ENCODE results near the gene PDCD1. TPM values are rescaled to one million over a fixed set of nuclear protein-coding genes. Genes with fewer than 3 reads are reported as not detected.

Gene PDCD1
- total RNA-seq, 2 experiments from 2014 or later = 9.5 to 11.4 TPM

DNA sequence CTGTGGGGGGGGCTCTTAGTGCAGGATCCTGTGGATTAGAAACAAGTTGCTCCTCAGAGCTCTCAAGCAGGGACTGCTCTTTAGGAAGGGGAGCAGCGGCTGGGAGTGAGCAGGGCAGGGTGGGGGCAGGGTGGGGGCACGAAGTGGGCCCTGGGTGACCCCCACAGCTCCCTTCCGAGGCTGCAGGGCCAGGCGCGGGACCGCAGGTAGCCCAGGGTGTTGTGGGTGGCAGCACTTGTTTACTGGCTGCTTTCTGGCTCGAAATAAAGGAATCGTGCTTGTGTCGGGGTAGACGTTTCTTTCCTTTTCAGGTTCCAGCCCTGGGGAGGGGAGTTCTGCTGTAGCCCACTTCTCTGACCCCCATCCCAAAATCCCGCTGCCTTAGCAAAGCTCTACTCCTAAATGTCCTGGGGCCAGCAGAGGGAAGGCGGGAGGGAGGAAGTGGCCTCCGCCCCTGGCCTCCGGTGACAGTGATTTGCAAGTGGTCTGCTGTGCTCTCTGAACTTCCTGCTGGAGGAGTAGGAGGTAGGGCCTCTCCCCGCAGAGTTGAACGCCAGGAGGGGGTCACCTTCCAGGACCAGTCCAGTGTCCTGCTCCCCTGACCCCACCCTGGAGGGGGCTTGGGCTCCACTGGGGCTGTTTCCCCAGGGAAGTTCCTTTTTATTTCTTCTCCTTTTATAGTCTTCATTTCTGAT, 41.4 kb downstream of the PDCD1 start:
- TF ChIP-seq, protein P1, sequence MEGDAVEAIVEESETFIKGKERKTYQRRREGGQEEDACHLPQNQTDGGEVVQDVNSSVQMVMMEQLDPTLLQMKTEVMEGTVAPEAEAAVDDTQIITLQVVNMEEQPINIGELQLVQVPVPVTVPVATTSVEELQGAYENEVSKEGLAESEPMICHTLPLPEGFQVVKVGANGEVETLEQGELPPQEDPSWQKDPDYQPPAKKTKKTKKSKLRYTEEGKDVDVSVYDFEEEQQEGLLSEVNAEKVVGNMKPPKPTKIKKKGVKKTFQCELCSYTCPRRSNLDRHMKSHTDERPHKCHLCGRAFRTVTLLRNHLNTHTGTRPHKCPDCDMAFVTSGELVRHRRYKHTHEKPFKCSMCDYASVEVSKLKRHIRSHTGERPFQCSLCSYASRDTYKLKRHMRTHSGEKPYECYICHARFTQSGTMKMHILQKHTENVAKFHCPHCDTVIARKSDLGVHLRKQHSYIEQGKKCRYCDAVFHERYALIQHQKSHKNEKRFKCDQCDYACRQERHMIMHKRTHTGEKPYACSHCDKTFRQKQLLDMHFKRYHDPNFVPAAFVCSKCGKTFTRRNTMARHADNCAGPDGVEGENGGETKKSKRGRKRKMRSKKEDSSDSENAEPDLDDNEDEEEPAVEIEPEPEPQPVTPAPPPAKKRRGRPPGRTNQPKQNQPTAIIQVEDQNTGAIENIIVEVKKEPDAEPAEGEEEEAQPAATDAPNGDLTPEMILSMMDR (IDR thresholded peaks at IDR 0.05) = no peak
- Mint-ChIP-seq H3K4me3 (no peak overlapping the region), H3K36me3 (ENCODE audit: low read depth) (no peaks in the 10 kb centered on the region), H3K27ac (peak overlapping the region; percentile 44), H3K9me3 (no peaks in the 10 kb centered on the region), H3K27me3 (no peaks in the 10 kb centered on the region), H3K4me1 (ENCODE audit: low read depth) (peaks cover 5% of the 10 kb centered on the region)
- Histone ChIP-seq H3K27me3 (ENCODE audit: control insufficient read depth in 1 of 2, insufficient read depth in 2 of 2, low read length in 2 of 2) (peaks cover 0 to 3% of the 10 kb centered on the region in 2 experiments), H3K9me3 (ENCODE audit: control insufficient read depth in 1 of 2, insufficient read depth in 1 of 2, low read length in 2 of 2) (no peaks in the 10 kb centered on the region), H3K4me1 (ENCODE audit: insufficient read depth, low read length) (peaks cover 40% of the 10 kb centered on the region), H3K4me3 (ENCODE audit: low read length) (no peak overlapping the region), H3K27ac (ENCODE audit: low read depth in 1 of 2, low read length in 2 of 2) (no peak overlapping the region), H3K36me3 (ENCODE audit: insufficient read depth, low read length) (no peaks in the 10 kb centered on the region)
- intact Hi-C loops (cut with DNase I, micrococcal nuclease) = loop anchor here in 1 of 2 experiments (10.0 kb wide), 1 partner anchor 48 kb away; the partner anchor contains the start of gene RTP5
- ATAC-seq (ENCODE audit: poor library complexity) (no peak), DNase-seq (peak in 3 of 14 experiments; percentile 10 to 42 (median 35))
- POLR2A ChIA-PET = no interaction called here
- CTCF ChIA-PET = no interaction called here

DNA sequence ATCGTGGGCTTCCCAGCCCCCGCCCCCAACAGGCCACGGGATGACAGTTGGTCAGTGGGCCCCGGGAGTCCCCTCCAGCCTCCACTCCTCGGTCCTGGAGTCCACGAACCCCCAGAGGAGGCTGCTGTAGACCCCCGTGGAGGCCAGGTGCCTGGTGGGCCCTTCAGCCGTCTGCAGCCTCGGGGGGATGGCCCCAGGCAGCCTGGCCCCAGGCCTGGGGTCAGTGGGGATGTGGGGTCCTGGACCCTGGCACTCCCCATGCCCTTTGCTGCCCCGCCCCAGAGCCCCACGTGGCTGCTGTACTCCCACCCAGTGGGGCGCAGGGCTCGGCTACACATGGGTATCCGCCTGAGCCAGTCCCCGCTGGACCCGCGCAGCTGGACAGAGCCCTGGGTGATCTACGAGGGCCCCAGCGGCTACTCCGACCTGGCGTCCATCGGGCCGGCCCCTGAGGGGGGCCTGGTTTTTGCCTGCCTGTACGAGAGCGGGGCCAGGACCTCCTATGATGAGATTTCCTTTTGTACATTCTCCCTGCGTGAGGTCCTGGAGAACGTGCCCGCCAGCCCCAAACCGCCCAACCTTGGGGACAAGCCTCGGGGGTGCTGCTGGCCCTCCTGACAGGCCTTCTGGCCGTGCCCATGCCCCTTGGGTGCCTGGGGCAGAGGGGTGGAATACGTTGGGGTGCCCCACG, 42.1 kb downstream of the PDCD1 start:
- POLR2A ChIA-PET = no interaction called here
- no peak for DNase-seq
- no peak for ATAC-seq (ENCODE audit: poor library complexity)
- Mint-ChIP-seq H3K9me3 (no peaks in the 10 kb centered on the region), H3K4me3 (no peak overlapping the region), H3K27me3 (no peaks in the 10 kb centered on the region), H3K27ac (no peak overlapping the region), H3K4me1 (ENCODE audit: low read depth) (peaks cover 5% of the 10 kb centered on the region), H3K36me3 (ENCODE audit: low read depth) (no peaks in the 10 kb centered on the region)
- Histone ChIP-seq H3K4me3 (ENCODE audit: low read length) (no peak overlapping the region), H3K9me3 (ENCODE audit: control insufficient read depth in 1 of 2, insufficient read depth in 1 of 2, low read length in 2 of 2) (no peaks in the 10 kb centered on the region), H3K27ac (ENCODE audit: low read depth in 1 of 2, low read length in 2 of 2) (no peak overlapping the region), H3K4me1 (ENCODE audit: insufficient read depth, low read length) (peaks cover 36% of the 10 kb centered on the region), H3K27me3 (ENCODE audit: control insufficient read depth in 1 of 2, insufficient read depth in 2 of 2, low read length in 2 of 2) (peaks cover 0 to 2% of the 10 kb centered on the region in 2 experiments), H3K36me3 (ENCODE audit: insufficient read depth, low read length) (no peaks in the 10 kb centered on the region)
- TF ChIP-seq, protein P1 (IDR thresholded peaks at IDR 0.05) = no peak
- CTCF ChIA-PET = no interaction called here
- intact Hi-C loops (cut with DNase I, micrococcal nuclease) = loop anchor here in 1 of 2 experiments (10.0 kb wide), 1 partner anchor 48 kb away; the partner anchor contains the start of gene RTP5

DNA sequence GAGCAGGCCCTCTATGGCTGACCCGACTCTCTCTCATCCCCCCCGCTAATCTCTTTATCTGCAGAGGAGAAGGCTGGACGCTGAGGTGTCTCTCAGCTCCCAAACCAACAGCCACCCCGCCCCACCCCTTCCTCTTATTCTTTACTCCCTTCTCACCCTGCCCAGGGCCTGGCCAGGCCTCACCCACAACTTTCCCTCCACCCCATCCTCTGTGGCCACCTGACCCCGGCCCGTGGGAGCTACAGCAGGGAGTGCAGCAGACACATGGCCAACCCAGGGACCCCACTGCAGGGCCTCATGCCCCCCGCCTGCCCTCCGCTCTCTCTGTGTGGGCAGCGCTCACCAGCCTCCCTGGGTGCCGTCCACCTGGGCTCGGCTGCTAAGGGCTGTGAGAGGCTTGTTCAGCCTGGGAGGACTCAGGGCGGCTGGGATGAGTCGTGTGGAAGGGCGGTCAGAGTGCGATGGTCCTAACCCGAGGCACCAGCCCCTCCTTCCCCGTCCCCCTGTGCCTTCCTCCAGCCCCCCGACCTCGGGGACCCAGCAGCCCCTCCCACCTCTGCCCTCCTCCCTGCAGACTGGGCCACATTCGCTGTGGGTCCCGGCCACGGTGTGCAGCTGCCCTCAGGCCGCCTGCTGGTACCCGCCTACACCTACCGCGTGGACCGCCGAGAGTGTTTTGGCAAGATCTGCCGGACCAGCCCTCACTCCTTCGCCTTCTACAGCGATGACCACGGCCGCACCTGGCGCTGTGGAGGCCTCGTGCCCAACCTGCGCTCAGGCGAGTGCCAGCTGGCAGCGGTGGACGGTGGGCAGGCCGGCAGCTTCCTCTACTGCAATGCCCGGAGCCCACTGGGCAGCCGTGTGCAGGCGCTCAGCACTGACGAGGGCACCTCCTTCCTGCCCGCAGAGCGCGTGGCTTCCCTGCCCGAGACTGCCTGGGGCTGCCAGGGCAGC, 42.9 kb downstream of the PDCD1 start:
- Histone ChIP-seq H3K36me3 (ENCODE audit: insufficient read depth, low read length) (no peaks in the 10 kb centered on the region), H3K27me3 (ENCODE audit: control insufficient read depth in 1 of 2, insufficient read depth in 2 of 2, low read length in 2 of 2) (no peaks in the 10 kb centered on the region), H3K27ac (ENCODE audit: low read depth in 1 of 2, low read length in 2 of 2) (no peak overlapping the region), H3K9me3 (ENCODE audit: control insufficient read depth in 1 of 2, insufficient read depth in 1 of 2, low read length in 2 of 2) (no peaks in the 10 kb centered on the region), H3K4me3 (ENCODE audit: low read length) (no peak overlapping the region), H3K4me1 (ENCODE audit: insufficient read depth, low read length) (peaks cover 28% of the 10 kb centered on the region)
- ChIA-PET POLR2A (no interaction called here), CTCF (no interaction called here)
- Mint-ChIP-seq H3K4me3 (no peak overlapping the region), H3K4me1 (ENCODE audit: low read depth) (peaks cover 5% of the 10 kb centered on the region), H3K9me3 (no peaks in the 10 kb centered on the region), H3K36me3 (ENCODE audit: low read depth) (no peaks in the 10 kb centered on the region), H3K27ac (no peak overlapping the region), H3K27me3 (no peaks in the 10 kb centered on the region)
- no peak for ATAC-seq (ENCODE audit: poor library complexity)
- intact Hi-C loops (cut with DNase I, micrococcal nuclease) = loop anchor here in 1 of 2 experiments (10.0 kb wide), 1 partner anchor 49 kb away; the partner anchor contains the start of gene RTP5
- peak in 1 of 14 experiments; percentile 20 for DNase-seq
- TF ChIP-seq, protein P1 (IDR thresholded peaks at IDR 0.05) = no peak
